Panc1 (cell line): ENCODE measurements around the gene DGAT2. TPM values are rescaled to one million over a fixed set of nuclear protein-coding genes. Genes with fewer than 3 reads are reported as not detected.

Experiments
- ATAC-seq: fragments of 200-7000 bp; cut with Tn5 transposase; 2 replicates; pipeline ENCODE4 v1.9.1; 2020; ENCODE audit warnings: mild to moderate bottlenecking, moderate library complexity
- BruUV-seq: library from RNA; stranded (reverse); fragments of 400-500 nt; replicated peaks from 2 replicates; lab custom pipeline; 2021; lab: Mats Ljungman, UMichigan
- CTCF ChIA-PET: fragments of 300-600 bp; sonication (Branson Sonifier 250); formaldehyde crosslinking; loops from one replicate; lab custom pipeline; 2022; ENCODE audit warnings: antibody characterized with exemption; lab: Charles Lee
- POLR2A ChIA-PET: fragments of 300-600 bp; sonication (Branson Sonifier 250); formaldehyde crosslinking; loops from one replicate; lab custom pipeline; 2022; ENCODE audit warnings: antibody characterized with exemption; lab: Charles Lee
- DNase-seq: peaks from one replicate; pipeline ENCODE4 v3.0.0-alpha.2; 2010; ENCODE audit warnings: low read depth, low spot score
- H3K27ac ChIP-seq: 2 replicates; pipeline ENCODE4 v1.5.1; 2011; ENCODE audit warnings: mild to moderate bottlenecking, low read length, inconsistent platforms
- H3K27me3 ChIP-seq: fragments of 200-500 bp; sonication (Bioruptor generic); 2 replicates; pipeline ENCODE4 v1.6.0; 2014; ENCODE audit warnings: low read length, inconsistent platforms; ENCODE audit not compliant: control insufficient read depth, insufficient read depth
- H3K36me3 ChIP-seq: fragments of 200-500 bp; sonication (Bioruptor generic); 2 replicates; pipeline ENCODE4 v1.5.1; 2014; ENCODE audit warnings: inconsistent platforms, mild to moderate bottlenecking, low read length, moderate library complexity; ENCODE audit not compliant: control insufficient read depth, insufficient read depth
- H3K4me1 ChIP-seq: 2 replicates; pipeline ENCODE4 v1.5.1; 2011; ENCODE audit warnings: inconsistent platforms, mild to moderate bottlenecking, low read length, moderate library complexity; ENCODE audit not compliant: control insufficient read depth, insufficient read depth
- H3K4me3 ChIP-seq, 2 experiments: 2 replicates each; pipeline ENCODE4 v1.5.1; 2011 to 2012; ENCODE audit warnings: low read depth in 2 of 2, low read length in 2 of 2, mild to moderate bottlenecking in 2 of 2, inconsistent platforms in 1 of 2, moderate library complexity in 1 of 2
- H3K9me3 ChIP-seq: fragments of 200-500 bp; sonication (Bioruptor generic); 2 replicates; pipeline ENCODE4 v1.5.1; 2014; ENCODE audit warnings: low read depth, mild to moderate bottlenecking, inconsistent platforms, low read length, moderate library complexity; ENCODE audit not compliant: control insufficient read depth, insufficient read depth
- POLR2AphosphoS5 ChIP-seq: IDR thresholded peaks from 2 replicates; pipeline ENCODE4 v1.6.1; 2012; ENCODE audit warnings: mild to moderate bottlenecking, low read depth, low read length, moderate library complexity
- SIN3A ChIP-seq: IDR thresholded peaks from 2 replicates; pipeline ENCODE4 v1.6.1; 2012; ENCODE audit warnings: low read depth, mild to moderate bottlenecking, low read length, moderate library complexity, borderline replicate concordance; ENCODE audit not compliant: insufficient read depth
- TCF7L2 ChIP-seq: IDR thresholded peaks from 2 replicates; pipeline ENCODE4 v1.6.1; 2011; ENCODE audit warnings: mild to moderate bottlenecking, low read depth, low read length, inconsistent platforms
- in situ Hi-C: cut with HindIII; loops from 2 replicates; pipeline ENCODE4 v1.10.0; 2016; ENCODE audit warnings: low sequenced_read_pairs, low pct_unique_long_range_greater_than_20kb
- intact Hi-C: fragments of 100-400 bp; cut with micrococcal nuclease; formaldehyde crosslinking; loops from one replicate; pipeline ENCODE4 v1.10.0; 2022; ENCODE audit not compliant: unreplicated experiment
- total RNA-seq: library from RNA; stranded (reverse); gene quantifications from one replicate; pipeline ENCODE4 v1.2.1, GENCODE V29; 2021; ENCODE audit not compliant: unreplicated experiment
- TF ChIP-seq, protein P1 (sequence below): fragments of 450-650 bp; IDR thresholded peaks from 2 replicates; pipeline ENCODE4 v1.5.1; 2017; ENCODE audit warnings: mild to moderate bottlenecking
- TF ChIP-seq, protein P2 (sequence below), 2 experiments: IDR thresholded peaks; 2 replicates each; pipeline ENCODE4 v1.6.1; 2011 to 2012; ENCODE audit warnings: low read depth in 2 of 2, control low read depth in 1 of 2, low read length in 1 of 2, mild to moderate bottlenecking in 1 of 2, moderate library complexity in 1 of 2; ENCODE audit not compliant: insufficient read depth in 1 of 2

Gene DGAT2
- total RNA-seq, 1 experiment from 2014 or later: 19.2 TPM

DNA sequence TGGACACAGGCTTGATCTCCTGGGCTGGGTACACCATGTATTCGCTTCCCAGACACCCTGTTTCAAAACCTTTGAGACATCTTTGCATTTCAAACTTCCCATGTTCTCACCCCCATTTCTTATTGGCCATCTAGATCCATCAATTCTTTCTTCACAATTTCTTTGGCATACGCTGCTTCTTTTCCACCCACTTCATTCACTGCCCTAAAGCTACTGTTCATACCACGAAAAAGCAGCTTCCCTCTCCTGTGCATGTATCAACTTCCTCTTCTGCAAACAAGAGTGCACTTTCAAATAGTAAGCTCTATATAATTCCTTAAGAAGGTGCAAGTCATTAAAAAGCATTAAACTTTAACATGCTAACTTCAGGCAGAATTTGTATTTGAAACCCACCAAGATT is 67.8 kb downstream of the DGAT2 start:
- intact Hi-C loops: no loop called here
- ChIA-PET POLR2A (interaction anchor here (0.6 kb wide), 1 partner anchor 185 kb away, joined by 8 read pairs; no protein-coding TSS in a partner anchor), CTCF (no interaction called here)
- no peak for DNase-seq
- H3K4me1 ChIP-seq: peaks cover 12% of the 10 kb centered on the region
- in situ Hi-C loops: no loop called here
- H3K27me3 ChIP-seq: no peaks in the 10 kb centered on the region
- TF ChIP-seq TCF7L2: no peak
- TF ChIP-seq POLR2AphosphoS5: no peak
- TF ChIP-seq, protein P1, sequence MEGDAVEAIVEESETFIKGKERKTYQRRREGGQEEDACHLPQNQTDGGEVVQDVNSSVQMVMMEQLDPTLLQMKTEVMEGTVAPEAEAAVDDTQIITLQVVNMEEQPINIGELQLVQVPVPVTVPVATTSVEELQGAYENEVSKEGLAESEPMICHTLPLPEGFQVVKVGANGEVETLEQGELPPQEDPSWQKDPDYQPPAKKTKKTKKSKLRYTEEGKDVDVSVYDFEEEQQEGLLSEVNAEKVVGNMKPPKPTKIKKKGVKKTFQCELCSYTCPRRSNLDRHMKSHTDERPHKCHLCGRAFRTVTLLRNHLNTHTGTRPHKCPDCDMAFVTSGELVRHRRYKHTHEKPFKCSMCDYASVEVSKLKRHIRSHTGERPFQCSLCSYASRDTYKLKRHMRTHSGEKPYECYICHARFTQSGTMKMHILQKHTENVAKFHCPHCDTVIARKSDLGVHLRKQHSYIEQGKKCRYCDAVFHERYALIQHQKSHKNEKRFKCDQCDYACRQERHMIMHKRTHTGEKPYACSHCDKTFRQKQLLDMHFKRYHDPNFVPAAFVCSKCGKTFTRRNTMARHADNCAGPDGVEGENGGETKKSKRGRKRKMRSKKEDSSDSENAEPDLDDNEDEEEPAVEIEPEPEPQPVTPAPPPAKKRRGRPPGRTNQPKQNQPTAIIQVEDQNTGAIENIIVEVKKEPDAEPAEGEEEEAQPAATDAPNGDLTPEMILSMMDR: no peak
- TF ChIP-seq SIN3A: no peak
- TF ChIP-seq, protein P2, sequence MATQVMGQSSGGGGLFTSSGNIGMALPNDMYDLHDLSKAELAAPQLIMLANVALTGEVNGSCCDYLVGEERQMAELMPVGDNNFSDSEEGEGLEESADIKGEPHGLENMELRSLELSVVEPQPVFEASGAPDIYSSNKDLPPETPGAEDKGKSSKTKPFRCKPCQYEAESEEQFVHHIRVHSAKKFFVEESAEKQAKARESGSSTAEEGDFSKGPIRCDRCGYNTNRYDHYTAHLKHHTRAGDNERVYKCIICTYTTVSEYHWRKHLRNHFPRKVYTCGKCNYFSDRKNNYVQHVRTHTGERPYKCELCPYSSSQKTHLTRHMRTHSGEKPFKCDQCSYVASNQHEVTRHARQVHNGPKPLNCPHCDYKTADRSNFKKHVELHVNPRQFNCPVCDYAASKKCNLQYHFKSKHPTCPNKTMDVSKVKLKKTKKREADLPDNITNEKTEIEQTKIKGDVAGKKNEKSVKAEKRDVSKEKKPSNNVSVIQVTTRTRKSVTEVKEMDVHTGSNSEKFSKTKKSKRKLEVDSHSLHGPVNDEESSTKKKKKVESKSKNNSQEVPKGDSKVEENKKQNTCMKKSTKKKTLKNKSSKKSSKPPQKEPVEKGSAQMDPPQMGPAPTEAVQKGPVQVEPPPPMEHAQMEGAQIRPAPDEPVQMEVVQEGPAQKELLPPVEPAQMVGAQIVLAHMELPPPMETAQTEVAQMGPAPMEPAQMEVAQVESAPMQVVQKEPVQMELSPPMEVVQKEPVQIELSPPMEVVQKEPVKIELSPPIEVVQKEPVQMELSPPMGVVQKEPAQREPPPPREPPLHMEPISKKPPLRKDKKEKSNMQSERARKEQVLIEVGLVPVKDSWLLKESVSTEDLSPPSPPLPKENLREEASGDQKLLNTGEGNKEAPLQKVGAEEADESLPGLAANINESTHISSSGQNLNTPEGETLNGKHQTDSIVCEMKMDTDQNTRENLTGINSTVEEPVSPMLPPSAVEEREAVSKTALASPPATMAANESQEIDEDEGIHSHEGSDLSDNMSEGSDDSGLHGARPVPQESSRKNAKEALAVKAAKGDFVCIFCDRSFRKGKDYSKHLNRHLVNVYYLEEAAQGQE (IDR thresholded peaks at IDR 0.05; ENCODE audit: insufficient read depth in 1 of 2, low read depth in 2 of 2, low read length in 1 of 2): no peak
- no peak overlapping the region for H3K4me3 ChIP-seq
- no peaks in the 10 kb centered on the region for H3K36me3 ChIP-seq
- no peak for ATAC-seq
- H3K27ac ChIP-seq: no peak overlapping the region
- BruUV-seq: no TSS peak
- H3K9me3 ChIP-seq: no peaks in the 10 kb centered on the region

DNA sequence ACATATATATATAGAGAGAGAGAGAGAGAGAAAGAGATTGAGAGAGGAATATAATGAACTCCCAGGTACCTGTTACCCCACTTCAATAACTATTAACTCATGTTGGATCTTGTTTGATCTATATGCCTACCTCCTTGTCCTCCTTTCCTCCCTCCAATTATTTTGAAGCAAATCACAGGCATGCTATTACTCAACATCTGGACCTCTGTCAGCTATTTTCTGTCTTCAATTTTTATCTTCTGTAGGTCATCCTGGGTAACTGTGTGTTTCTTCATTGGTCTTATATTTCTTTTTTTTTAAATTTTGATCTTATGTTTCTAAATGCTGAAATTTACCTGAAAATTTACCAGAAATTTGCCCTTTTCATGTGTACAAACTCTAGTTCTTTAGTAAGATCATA is 71.3 kb downstream of the DGAT2 start:
- H3K4me3 ChIP-seq: no peak overlapping the region
- in situ Hi-C loops (no loop called here), intact Hi-C loops (no loop called here)
- BruUV-seq: no TSS peak
- ATAC-seq (no peak), DNase-seq (no peak)
- H3K4me1 ChIP-seq: peaks cover 12% of the 10 kb centered on the region
- POLR2A ChIA-PET: no interaction called here
- no peaks in the 10 kb centered on the region for H3K9me3 ChIP-seq
- no peaks in the 10 kb centered on the region for H3K36me3 ChIP-seq
- TF ChIP-seq TCF7L2: no peak
- TF ChIP-seq POLR2AphosphoS5: no peak
- TF ChIP-seq, protein P1: no peak
- TF ChIP-seq, protein P2 (IDR thresholded peaks at IDR 0.05; ENCODE audit: insufficient read depth in 1 of 2, low read depth in 2 of 2, low read length in 1 of 2): no peak
- TF ChIP-seq SIN3A: no peak
- H3K27ac ChIP-seq: no peak overlapping the region
- CTCF ChIA-PET: no interaction called here
- H3K27me3 ChIP-seq: no peaks in the 10 kb centered on the region
